ENCODE results near the gene DDX3Y. TPM values are rescaled to one million over a fixed set of nuclear protein-coding genes. Genes with fewer than 3 reads are reported as not detected.

Gene DDX3Y
- total RNA-seq, 6 experiments from 2014 or later = 19.6 TPM; not detected in 5

DNA sequence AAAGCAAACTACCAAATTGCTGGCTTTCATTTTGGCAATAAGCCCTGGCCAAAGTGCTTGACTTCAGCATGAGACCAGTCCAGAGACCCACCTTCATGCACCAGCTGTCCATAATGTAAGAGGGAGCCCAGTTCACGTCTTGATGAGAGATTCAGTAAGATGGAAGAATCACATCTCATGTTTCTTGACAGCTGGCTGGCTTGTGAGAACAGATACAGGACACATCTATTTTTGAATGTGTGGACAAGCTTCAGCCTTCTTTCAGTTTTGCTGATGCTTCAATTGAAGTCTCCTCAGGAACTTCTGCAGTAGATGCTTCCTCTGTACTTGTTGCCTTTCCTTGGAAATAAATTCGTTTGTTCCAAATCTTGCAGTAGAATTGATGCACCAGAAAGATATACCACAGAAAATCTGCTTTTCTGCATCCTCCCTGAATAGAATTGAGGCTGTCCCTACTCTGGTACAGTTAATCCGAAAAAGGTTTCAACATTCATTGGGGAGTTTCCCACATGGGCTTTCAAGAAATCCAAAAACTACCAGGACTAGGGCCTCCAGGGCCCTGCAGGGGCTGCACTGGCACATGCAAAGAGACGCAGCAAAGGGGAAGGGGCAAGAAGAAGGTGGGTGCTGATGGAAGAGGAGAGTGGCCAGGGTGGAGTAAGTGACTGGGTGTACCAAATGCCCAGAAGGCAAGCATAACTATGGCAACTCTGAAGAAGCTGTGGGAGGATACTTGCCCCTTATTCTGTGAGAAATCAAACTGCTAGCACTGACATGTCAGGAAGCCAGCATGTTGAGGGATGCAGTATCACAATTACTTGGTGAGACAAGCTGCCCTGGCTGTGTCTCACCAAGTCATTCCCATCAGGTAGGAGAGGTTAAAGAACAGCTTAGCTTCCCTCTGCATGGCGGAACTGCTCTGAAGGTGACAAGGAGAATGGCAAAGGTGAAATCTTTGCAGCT lies 37.3 kb downstream of the DDX3Y start:
- H3K4me3 ChIP-seq = no peak overlapping the region
- WGBS (ENCODE audit: insufficient coverage, low coverage, low lambda C conversion rate, missing lambda C conversion rate) = no CpG with 5 or more reads among the region's 5 CpGs
- H3K27ac ChIP-seq = no peak overlapping the region
- H3K9me3 ChIP-seq = no peaks in the 10 kb centered on the region
- ATAC-seq (no peak), DNase-seq (no peak)
- TF ChIP-seq, protein P1, sequence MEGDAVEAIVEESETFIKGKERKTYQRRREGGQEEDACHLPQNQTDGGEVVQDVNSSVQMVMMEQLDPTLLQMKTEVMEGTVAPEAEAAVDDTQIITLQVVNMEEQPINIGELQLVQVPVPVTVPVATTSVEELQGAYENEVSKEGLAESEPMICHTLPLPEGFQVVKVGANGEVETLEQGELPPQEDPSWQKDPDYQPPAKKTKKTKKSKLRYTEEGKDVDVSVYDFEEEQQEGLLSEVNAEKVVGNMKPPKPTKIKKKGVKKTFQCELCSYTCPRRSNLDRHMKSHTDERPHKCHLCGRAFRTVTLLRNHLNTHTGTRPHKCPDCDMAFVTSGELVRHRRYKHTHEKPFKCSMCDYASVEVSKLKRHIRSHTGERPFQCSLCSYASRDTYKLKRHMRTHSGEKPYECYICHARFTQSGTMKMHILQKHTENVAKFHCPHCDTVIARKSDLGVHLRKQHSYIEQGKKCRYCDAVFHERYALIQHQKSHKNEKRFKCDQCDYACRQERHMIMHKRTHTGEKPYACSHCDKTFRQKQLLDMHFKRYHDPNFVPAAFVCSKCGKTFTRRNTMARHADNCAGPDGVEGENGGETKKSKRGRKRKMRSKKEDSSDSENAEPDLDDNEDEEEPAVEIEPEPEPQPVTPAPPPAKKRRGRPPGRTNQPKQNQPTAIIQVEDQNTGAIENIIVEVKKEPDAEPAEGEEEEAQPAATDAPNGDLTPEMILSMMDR (IDR thresholded peaks at IDR 0.05) = no peak
- TF ChIP-seq POLR2A (IDR thresholded peaks at IDR 0.05) = no peak
- intact Hi-C loops (cut with DNase I) = no loop called here
- no peaks in the 10 kb centered on the region for H3K4me1 ChIP-seq
- no peaks in the 10 kb centered on the region for H3K36me3 ChIP-seq
- H3K27me3 ChIP-seq = no peaks in the 10 kb centered on the region

Other genes starting within 250 kb of the DDX3Y start
- 1 to 10 TPM in 1 of 6 experiments, not detected in 5; 4.5 TPM for gene USP9Y, start 203.6 kb upstream of the DDX3Y start, total RNA-seq

Data from right lobe of liver (tissue), 6 donors.